Amniotic epithelial cell (primary cell): ENCODE results near the gene HTATSF1.
A peak's percentile ranks its signal among the peaks of the same experiment; 100 is the strongest.

Experiments
- DNase-seq: peaks from one replicate; pipeline ENCODE4 v3.0.0-alpha.2; 2010; ENCODE audit warnings: low read depth

Gene HTATSF1

GRCh38 chrX:136496764-136497555 is 432 bp upstream of the HTATSF1 start:
- peak; percentile 82 for DNase-seq

GRCh38 chrX:136519069-136519468 is 21.7 kb downstream of the HTATSF1 start:
- no peak for DNase-seq

GRCh38 chrX:136523770-136524169 is 26.4 kb downstream of the HTATSF1 start:
- no peak for DNase-seq

GRCh38 chrX:136525738-136526606 is 28.6 kb downstream of the HTATSF1 start:
- peak; percentile 75 for DNase-seq

- peak; percentile 36 for DNase-seq
Measured at GRCh38 chrX:136528645-136529315, 31.4 kb downstream of the HTATSF1 start.

- DNase-seq, result no peak
Measured at GRCh38 chrX:136529795-136530194, 32.4 kb downstream of the HTATSF1 start.

GRCh38 chrX:136531951-136532350 is 34.6 kb downstream of the HTATSF1 start, which contains the start of gene VGLL1:
Gene VGLL1 (plus strand): TSS chrX:136532215. CDS start chrX:136536021, 3,806 bp downstream.
- no peak for DNase-seq

- no peak for DNase-seq
Measured at GRCh38 chrX:136534131-136534530, 36.7 kb downstream of the HTATSF1 start.

- DNase-seq, result no peak
Measured at GRCh38 chrX:136538811-136539210, 41.4 kb downstream of the HTATSF1 start.

GRCh38 chrX:136540226-136540625 is 42.8 kb downstream of the HTATSF1 start:
- no peak for DNase-seq

- no peak for DNase-seq
Measured at GRCh38 chrX:136541294-136541693, 43.9 kb downstream of the HTATSF1 start.

- no peak for DNase-seq
Measured at GRCh38 chrX:136542281-136542680, 44.9 kb downstream of the HTATSF1 start.

- DNase-seq, result no peak
Measured at GRCh38 chrX:136546371-136546781, 49.0 kb downstream of the HTATSF1 start.

GRCh38 chrX:136549226-136549625 is 51.8 kb downstream of the HTATSF1 start:
- no peak for DNase-seq

GRCh38 chrX:136551410-136551809 is 54.0 kb downstream of the HTATSF1 start:
- DNase-seq, result no peak

GRCh38 chrX:136555694-136556093 is 58.3 kb downstream of the HTATSF1 start:
- DNase-seq, result peak; percentile 11
